Keratinocyte (primary cell): ENCODE data around the gene PSMD6.

ENCODE experiments used
- EZH2 ChIP-seq: IDR thresholded peaks from one replicate; pipeline ENCODE4 v1.6.1; 2012; ENCODE audit warnings: inconsistent platforms, mild to moderate bottlenecking, low read length, moderate library complexity
- TF ChIP-seq, protein P1 (sequence below), 3 experiments: IDR thresholded peaks in 1 of 3; conservative IDR thresholded peaks in 1 of 3; optimal IDR thresholded peaks in 1 of 3; 2 replicates in 2 of 3; 3 replicates in 1 of 3; pipeline versions ENCODE3 to v1.5.1; 2011; ENCODE audit warnings: low read length in 3 of 3, mild to moderate bottlenecking in 3 of 3, moderate library complexity in 2 of 3, control low read depth in 1 of 3, inconsistent platforms in 1 of 3; ENCODE audit not compliant: insufficient read depth in 2 of 3; ENCODE audit errors: extremely low read depth in 1 of 3

DNA sequence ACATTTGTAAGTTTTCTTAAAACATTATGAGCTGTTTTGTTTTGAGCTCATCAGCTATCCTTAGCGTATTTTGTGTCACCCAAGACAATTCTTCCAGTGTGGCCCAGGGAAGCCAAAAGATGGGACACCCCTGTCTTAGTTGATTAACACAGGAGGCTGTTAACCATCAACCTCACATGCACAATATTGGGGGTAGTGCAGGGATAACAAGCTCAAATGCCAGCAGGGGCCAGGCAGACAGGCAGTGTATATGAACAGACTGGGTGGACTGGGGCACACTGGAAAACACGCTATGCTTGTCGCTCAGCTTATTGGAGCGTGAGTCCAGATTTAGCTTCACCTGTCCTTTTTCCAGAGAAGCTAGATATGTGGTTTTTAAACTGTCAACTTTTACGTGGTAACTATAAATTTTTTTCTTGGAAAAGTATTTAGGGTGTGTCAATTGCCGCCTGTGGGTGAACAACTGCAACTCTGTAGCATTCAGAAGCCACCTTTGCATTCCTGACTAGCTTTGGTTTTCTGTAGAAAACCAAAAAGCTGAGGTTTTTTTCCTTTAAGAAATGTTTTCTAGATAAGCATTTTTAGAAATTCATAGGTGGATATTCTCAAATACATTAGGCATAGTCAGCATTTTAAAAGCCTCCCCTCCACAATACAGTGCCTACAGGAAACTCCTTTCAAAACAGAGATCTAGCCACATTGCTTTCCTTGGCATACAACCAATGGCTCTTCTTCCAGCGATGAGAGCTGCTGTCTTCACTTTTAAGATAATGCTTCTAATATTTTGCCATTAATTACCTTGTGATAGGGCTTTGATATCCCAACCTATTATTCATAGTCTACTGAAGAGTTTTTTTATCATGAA, 14.6 kb downstream of the PSMD6 start:
- TF ChIP-seq, protein P1, sequence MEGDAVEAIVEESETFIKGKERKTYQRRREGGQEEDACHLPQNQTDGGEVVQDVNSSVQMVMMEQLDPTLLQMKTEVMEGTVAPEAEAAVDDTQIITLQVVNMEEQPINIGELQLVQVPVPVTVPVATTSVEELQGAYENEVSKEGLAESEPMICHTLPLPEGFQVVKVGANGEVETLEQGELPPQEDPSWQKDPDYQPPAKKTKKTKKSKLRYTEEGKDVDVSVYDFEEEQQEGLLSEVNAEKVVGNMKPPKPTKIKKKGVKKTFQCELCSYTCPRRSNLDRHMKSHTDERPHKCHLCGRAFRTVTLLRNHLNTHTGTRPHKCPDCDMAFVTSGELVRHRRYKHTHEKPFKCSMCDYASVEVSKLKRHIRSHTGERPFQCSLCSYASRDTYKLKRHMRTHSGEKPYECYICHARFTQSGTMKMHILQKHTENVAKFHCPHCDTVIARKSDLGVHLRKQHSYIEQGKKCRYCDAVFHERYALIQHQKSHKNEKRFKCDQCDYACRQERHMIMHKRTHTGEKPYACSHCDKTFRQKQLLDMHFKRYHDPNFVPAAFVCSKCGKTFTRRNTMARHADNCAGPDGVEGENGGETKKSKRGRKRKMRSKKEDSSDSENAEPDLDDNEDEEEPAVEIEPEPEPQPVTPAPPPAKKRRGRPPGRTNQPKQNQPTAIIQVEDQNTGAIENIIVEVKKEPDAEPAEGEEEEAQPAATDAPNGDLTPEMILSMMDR (optimal IDR thresholded peaks at IDR 0.05 in 1 of 3, IDR thresholded peaks at IDR 0.05 in 1 of 3, conservative IDR thresholded peaks at IDR 0.05 in 1 of 3; ENCODE audit: extremely low read depth in 1 of 3, insufficient read depth in 2 of 3, low read length in 3 of 3), result no peak
- TF ChIP-seq EZH2, result no peak
